Measurements from ENCODE around the gene TMEM108. TPM values are rescaled to one million over a fixed set of nuclear protein-coding genes. Genes with fewer than 3 reads are reported as not detected.

The TMEM108 gene
- polyA plus RNA-seq, 1 donor (not counting 4 experiments of a cell fraction or from before 2014, with no cell fraction given) = not detected

- Histone ChIP-seq H3K4me1 (ENCODE audit: control insufficient read depth, extremely low read depth, insufficient read depth, low read length) (no peaks in the 10 kb centered on the region), H3K9me1 (ENCODE audit: control insufficient read depth, extremely low read depth, insufficient read depth, low read length) (no peaks in the 10 kb centered on the region), H3K27ac (ENCODE audit: control insufficient read depth, insufficient read depth, low read length) (no peak overlapping the region), H3K4me2 (ENCODE audit: control insufficient read depth, extremely low read depth, insufficient read depth, low read depth, low read length) (no peak overlapping the region), H3K79me2 (ENCODE audit: control insufficient read depth, insufficient read depth, low read length) (no peaks in the 10 kb centered on the region), H4K20me1 (ENCODE audit: control insufficient read depth, extremely low read depth, insufficient read depth, low read length) (no peaks in the 10 kb centered on the region), H3K36me3 (ENCODE audit: control insufficient read depth in 2 of 2, extremely low read depth in 1 of 2, insufficient read depth in 2 of 2, low read length in 2 of 2) (no peaks in the 10 kb centered on the region), H2AFZ (ENCODE audit: control insufficient read depth, low read length) (no peak overlapping the region), H3K9ac (ENCODE audit: control insufficient read depth, extremely low read depth, insufficient read depth, low read length) (no peak overlapping the region), H3K4me3 (ENCODE audit: control insufficient read depth in 2 of 3, extremely low read depth in 1 of 3, insufficient read depth in 2 of 3, low read depth in 1 of 3, low read length in 3 of 3) (no peak overlapping the region), H3K27me3 (ENCODE audit: control insufficient read depth, extremely low read depth, insufficient read depth, low read length) (no peaks in the 10 kb centered on the region), H3K9me3 (ENCODE audit: control insufficient read depth, low read depth, low read length) (no peaks in the 10 kb centered on the region)
- dilution Hi-C loops (cut with MboI; ENCODE audit: extremely low pct_ligation_motif_present, low sequenced_read_pairs) = no loop called here
- FAIRE-seq = no peak
- no peak for DNase-seq (ENCODE audit: low read depth, low spot score)
- TF ChIP-seq, protein P1, sequence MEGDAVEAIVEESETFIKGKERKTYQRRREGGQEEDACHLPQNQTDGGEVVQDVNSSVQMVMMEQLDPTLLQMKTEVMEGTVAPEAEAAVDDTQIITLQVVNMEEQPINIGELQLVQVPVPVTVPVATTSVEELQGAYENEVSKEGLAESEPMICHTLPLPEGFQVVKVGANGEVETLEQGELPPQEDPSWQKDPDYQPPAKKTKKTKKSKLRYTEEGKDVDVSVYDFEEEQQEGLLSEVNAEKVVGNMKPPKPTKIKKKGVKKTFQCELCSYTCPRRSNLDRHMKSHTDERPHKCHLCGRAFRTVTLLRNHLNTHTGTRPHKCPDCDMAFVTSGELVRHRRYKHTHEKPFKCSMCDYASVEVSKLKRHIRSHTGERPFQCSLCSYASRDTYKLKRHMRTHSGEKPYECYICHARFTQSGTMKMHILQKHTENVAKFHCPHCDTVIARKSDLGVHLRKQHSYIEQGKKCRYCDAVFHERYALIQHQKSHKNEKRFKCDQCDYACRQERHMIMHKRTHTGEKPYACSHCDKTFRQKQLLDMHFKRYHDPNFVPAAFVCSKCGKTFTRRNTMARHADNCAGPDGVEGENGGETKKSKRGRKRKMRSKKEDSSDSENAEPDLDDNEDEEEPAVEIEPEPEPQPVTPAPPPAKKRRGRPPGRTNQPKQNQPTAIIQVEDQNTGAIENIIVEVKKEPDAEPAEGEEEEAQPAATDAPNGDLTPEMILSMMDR (optimal IDR thresholded peaks at IDR 0.05 in 1 of 3, IDR thresholded peaks at IDR 0.05 in 1 of 3, conservative IDR thresholded peaks at IDR 0.05 in 1 of 3; ENCODE audit: extremely low read depth in 1 of 3, insufficient read depth in 2 of 3, low read length in 3 of 3) = no peak
- no peak for TF ChIP-seq EZH2 (IDR thresholded peaks at IDR 0.05; ENCODE audit: low read length)
Observed at GRCh38 chr3:133374708-133375402, 336.7 kb downstream of the TMEM108 start.

DNA sequence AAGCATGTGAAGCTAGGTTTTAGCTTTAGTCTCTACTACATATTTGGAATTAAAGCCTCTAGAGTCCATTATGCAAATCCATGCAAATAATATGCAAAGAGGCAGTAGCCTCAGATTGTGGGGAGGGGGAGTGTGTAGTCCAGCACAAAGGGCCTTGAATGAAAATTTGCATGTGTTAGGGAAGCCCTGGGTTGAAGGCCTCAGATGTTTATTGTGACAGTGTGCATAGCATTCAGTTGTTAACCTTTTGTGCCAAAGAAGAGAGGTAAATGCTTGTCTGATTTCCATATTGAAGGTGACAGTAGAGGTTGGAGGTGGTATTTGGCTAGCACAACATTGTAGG lies 337.2 kb downstream of the TMEM108 start:
- FAIRE-seq = no peak

More for the DNA sequence above, 337.2 kb downstream of the TMEM108 start:
- Histone ChIP-seq H3K4me3 (ENCODE audit: control insufficient read depth in 2 of 3, extremely low read depth in 1 of 3, insufficient read depth in 2 of 3, low read depth in 1 of 3, low read length in 3 of 3) (no peak overlapping the region), H3K9ac (ENCODE audit: control insufficient read depth, extremely low read depth, insufficient read depth, low read length) (no peak overlapping the region), H3K9me1 (ENCODE audit: control insufficient read depth, extremely low read depth, insufficient read depth, low read length) (no peaks in the 10 kb centered on the region), H3K4me1 (ENCODE audit: control insufficient read depth, extremely low read depth, insufficient read depth, low read length) (no peaks in the 10 kb centered on the region), H4K20me1 (ENCODE audit: control insufficient read depth, extremely low read depth, insufficient read depth, low read length) (no peaks in the 10 kb centered on the region), H3K79me2 (ENCODE audit: control insufficient read depth, insufficient read depth, low read length) (no peaks in the 10 kb centered on the region), H3K36me3 (ENCODE audit: control insufficient read depth in 2 of 2, extremely low read depth in 1 of 2, insufficient read depth in 2 of 2, low read length in 2 of 2) (no peaks in the 10 kb centered on the region), H3K4me2 (ENCODE audit: control insufficient read depth, extremely low read depth, insufficient read depth, low read depth, low read length) (no peak overlapping the region), H3K27ac (ENCODE audit: control insufficient read depth, insufficient read depth, low read length) (no peak overlapping the region), H2AFZ (ENCODE audit: control insufficient read depth, low read length) (no peak overlapping the region), H3K9me3 (ENCODE audit: control insufficient read depth, low read depth, low read length) (no peaks in the 10 kb centered on the region), H3K27me3 (ENCODE audit: control insufficient read depth, extremely low read depth, insufficient read depth, low read length) (peaks cover under 1% of the 10 kb centered on the region)
- DNase-seq (ENCODE audit: low read depth, low spot score) = no peak
- dilution Hi-C loops (cut with MboI; ENCODE audit: extremely low pct_ligation_motif_present, low sequenced_read_pairs) = no loop called here
- no peak for TF ChIP-seq EZH2 (IDR thresholded peaks at IDR 0.05; ENCODE audit: low read length)
- TF ChIP-seq, protein P1 (optimal IDR thresholded peaks at IDR 0.05 in 1 of 3, IDR thresholded peaks at IDR 0.05 in 1 of 3, conservative IDR thresholded peaks at IDR 0.05 in 1 of 3; ENCODE audit: extremely low read depth in 1 of 3, insufficient read depth in 2 of 3, low read length in 3 of 3) = no peak

All from keratinocyte (primary cell).